IPS-NIHi7 (cell line): ENCODE results near the gene CACNA1H.
"Not testable (repeated sequence)": the region's sequence is repeated elsewhere in the genome, so short reads cannot be mapped to it uniquely, and the experiment has no call there.

ENCODE experiments used
- DNase-seq: peaks from one replicate; pipeline ENCODE4 v3.0.0; 2012; ENCODE audit warnings: mixed read lengths; ENCODE audit errors: extremely low spot score

CACNA1H gene

DNA sequence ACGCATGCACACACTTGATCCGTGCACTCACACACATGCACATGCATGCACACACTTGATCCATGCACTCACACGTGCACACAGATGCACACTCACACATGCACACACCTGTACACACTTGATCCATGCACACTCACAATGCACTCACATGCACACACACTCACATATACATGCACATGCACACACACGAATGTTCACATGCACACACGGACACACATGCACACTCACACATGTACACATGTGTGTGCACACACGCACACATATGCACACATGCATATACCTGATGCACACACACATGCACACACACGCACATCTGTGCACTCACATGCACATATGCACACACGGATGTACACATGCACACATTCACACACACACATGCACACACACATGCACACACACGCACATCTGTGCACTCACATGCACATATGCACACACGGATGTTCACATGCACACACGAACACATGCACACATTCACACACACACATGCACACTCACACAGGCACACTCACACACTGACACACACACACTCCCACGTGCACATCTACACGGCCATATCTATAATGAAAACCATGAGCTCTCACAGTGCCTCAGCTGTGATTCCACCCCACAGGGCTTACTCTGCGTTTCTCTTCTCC is 95.1 kb downstream of the CACNA1H start:
- not testable (repeated sequence) for DNase-seq

GRCh38 chr16:1249031-1249755 is 96.3 kb downstream of the CACNA1H start:
- DNase-seq, result not testable (repeated sequence)

DNA sequence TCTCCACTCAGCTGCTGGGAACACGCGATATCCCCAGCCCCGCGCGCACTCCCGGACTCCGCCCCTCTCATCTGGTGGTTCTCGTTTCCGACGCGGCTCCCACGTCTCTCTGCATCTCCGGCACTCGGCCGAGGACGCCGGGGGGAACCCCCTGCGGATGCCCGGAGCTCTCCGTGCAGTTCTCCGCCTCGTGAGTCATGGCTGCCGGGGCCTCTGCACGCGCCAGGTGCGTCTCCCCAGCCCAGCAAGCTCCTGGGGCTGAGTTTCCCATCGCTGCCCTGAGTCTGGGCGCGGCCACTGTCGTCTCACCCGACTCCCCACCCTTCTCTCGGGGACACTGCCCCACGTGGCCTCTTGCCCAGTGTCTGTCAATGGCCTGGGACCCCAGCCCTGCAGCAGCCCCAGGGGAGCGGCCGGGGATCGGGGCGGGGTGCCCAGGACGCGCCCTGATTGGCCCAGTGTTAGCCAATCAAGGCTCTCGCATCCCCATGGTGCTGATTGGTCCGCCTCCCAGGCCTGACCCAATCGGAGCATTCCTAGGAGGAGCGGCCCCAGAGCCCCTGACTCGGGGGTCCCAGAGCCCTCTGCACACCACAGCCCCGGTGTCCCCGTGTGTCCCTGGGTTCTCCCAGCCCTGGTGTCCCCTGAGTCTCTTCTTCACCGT is 100.9 kb downstream of the CACNA1H start:
- not testable (repeated sequence) for DNase-seq

DNA sequence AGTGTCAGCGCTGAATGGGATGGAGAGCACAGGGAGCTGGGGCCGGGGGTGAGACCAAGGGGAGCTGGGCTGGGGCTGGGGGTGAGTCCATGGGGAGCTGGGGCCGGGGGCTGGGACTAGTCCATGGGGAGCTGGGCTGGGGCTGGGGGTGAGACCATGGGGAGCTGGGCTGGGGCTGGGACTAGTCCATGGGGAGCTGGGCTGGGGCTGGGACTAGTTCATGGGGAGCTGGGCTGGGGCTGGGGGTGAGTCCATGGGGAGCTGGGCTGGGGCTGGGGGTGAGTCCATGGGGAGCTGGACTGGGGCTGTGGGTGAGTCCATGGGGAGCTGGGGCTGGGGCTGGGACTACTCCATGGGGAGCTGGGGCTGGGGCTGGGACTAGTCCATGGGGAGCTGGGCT is 101.9 kb downstream of the CACNA1H start:
- not testable (repeated sequence) for DNase-seq

DNA sequence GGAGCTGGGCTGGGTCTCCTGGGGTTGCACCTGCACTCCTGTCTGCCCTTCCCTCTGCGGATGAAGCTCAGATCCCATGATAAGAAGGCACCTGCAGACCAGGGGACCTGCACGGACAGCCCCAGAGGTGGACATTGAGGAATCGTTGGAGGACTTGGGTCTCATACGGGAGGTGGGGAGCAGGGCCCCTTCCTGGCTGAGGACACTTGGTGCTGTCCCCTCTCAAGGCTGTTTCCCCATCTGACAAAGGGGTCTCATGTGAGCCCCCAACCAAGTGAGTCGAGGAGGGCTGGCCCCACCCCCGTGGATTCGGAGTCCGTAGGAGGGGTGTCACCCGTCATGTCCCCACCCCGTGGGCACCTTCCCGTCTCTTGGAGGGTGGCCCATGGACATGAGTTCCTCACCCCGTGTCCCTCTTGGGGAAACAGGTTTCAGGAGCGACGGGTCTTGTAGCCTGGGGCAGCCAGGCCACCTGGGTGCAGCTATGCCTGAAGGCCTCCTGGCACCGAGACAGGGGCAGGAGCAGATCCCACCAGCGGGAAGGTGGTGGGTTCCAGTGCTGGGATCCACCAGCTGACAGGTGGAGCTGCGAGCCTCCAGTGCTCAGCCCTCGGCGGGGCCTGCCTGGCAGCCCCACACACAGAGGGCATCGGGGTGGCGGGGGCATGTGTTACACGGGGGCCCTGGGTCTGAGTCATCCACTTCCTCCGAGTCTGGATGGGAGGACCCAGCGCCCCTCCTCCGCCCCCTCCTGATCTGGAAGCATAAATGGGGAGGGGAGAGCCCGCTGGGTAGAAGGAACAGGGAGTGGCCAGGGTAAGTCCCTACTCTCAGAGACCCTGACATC is 102.6 kb downstream of the CACNA1H start, which contains the start of gene TPSD1:
Gene TPSD1, plus strand, starts transcription at position 794 of the 847 bp plus-strand sequence. CDS start 212 bp downstream, outside the sequence.
- DNase-seq, result not testable (repeated sequence)

DNA sequence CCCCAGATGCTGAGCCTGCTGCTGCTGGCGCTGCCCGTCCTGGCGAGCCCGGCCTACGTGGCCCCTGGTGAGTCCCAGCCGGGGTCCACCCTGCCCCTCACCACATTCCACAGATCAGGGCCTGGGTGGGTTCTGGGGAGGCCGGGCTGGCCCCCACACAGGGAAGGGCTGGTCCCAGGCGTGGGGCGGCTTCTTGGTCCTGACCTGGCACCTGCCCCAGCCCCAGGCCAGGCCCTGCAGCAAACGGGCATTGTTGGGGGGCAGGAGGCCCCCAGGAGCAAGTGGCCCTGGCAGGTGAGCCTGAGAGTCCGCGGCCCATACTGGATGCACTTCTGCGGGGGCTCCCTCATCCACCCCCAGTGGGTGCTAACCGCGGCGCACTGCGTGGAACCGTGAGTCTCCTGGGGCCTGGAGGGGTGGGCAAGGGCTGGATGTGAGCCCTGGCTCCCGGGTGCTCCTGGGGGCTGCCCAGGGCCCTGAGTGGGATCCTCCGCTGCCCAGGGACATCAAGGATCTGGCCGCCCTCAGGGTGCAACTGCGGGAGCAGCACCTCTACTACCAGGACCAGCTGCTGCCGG is 103.5 kb downstream of the CACNA1H start:
- not testable (repeated sequence) for DNase-seq

DNA sequence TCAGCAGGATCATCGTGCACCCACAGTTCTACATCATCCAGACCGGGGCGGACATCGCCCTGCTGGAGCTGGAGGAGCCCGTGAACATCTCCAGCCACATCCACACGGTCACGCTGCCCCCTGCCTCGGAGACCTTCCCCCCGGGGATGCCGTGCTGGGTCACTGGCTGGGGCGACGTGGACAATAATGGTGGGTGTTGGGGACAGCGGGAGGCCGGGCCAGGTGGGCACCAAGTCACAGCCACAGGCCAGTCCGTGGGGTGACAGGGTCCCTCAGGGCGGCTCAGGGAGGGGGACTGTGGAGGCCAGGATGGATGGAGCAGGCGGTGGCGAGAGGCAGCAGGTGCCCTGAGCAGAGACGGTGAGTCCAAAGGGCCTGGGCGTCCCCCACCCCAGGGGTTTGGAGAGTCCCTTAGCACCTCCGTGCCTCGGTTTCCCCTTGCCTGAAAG is 104.0 kb downstream of the CACNA1H start:
- DNase-seq, result peak; percentile 5

DNA sequence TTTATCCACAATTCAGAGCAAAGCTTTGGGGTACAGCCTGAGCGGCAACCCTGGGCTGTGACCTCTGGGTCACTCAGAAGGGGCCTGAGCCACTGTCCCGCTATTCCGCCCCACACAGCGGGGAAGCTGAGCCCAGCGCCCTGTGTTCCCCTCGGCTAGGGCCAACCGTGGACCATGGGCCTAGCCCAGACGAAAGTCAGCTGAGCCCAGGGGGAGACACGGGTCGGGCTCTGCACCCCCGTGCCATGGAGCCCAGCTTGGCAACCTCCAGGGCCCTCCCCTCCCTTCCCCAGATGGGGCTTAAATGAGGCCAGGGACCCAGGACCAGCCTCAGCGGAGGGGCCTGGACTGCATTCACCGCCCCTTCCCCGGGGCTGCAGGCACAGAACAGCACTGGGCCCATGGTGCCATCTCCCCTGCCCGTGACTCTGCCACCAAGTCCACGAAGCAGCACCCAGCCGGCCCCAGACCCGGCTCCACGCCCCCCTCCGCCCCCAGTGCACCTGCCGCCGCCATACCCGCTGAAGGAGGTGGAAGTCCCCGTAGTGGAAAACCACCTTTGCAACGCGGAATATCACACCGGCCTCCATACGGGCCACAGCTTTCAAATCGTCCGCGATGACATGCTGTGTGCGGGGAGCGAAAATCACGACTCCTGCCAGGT is 104.8 kb downstream of the CACNA1H start:
- peak; percentile 10 for DNase-seq

DNA sequence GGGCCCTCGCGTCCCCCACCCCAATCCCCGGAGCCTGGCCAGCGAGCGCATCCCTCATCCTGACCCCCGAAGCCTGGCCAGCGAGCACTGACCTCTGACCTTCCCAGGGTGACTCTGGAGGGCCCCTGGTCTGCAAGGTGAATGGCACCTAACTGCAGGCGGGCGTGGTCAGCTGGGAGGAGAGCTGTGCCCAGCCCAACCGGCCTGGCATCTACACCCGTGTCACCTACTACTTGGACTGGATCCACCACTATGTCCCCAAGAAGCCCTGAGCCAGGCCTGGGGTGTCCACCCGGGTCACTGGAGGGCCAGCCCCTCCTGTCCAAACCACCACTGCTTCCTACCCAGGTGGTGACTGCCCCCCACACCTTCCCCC is 105.3 kb downstream of the CACNA1H start:
- no peak for DNase-seq

- peak; percentile 27 for DNase-seq
Observed at GRCh38 chr16:1258906-1259759, 106.2 kb downstream of the CACNA1H start.

DNA sequence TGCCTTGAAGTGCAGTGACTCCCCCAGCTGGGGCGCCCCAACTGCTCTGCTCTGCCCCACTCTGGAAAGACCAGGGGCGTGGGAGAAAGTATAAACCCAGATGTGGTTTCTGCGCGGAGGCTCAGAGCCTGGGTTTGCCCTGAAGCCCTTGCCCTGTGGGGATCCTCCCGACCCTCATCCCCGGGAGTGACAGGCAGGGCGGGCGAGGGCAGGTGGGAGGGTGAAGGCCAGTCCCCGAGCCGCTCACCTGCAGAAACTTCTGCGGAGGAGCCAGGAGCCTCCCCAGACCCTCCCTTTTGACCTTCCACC is 106.8 kb downstream of the CACNA1H start:
- no peak for DNase-seq

GRCh38 chr16:1260101-1260680 is 107.3 kb downstream of the CACNA1H start:
- DNase-seq, result no peak

DNA sequence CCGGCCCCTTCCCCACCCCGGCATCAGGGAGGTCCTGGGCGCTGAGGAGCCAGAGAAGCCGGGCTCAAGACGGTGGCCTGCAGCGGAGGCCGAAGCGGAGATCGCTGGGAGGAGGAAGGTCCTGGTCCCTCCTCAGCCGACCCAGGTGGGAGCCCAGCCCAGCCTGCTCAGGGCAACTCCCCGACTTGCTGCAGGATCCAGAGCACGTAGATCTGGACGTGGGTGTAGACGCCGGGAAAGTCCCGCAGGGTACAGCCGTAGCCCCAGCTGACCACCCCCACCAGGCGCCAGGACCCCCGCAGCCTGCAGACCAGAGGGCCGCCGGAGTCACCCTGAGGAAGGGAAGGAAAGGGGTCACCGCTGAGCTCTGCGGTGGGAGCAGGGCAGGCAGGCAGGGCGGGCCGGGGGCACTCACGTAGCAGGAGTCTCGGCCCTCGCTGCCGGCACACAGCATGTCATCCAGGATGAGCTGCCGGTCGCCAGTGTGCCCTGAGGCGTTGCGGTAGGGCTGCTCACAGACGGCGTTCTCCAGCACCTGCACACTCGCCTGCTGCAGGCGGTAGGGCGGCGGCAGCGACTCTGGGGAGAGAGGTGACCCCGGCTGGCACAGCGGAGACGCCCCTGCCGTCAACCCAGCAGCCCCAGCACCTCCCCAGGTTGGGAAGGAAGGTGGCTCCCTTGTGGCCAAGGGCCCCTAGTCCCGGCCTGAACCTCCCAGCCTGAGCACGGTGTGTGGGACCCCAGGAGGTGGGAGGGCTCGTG is 108.4 kb downstream of the CACNA1H start:
- DNase-seq, result no peak

- no peak for DNase-seq
Observed at GRCh38 chr16:1262210-1262845, 109.4 kb downstream of the CACNA1H start.

DNA sequence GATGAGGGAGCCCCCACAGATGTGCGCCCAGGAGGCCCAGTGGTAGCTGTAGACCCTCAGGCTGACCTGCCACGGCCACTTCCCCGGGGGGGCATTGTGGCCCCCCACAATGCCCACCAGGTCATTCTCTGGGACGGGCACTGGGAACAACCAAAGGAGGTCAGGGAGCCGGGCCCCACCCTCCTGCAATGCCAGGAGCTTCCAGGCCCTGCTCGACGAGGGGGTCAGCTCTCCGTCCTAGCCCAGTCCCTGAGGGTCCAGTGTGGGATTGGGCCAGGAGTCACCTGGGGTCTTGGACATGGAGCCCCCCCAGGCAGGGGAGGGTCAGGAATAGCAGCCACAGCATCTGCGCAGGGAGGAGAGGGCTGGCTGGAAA is 109.9 kb downstream of the CACNA1H start:
- DNase-seq, result no peak

DNA sequence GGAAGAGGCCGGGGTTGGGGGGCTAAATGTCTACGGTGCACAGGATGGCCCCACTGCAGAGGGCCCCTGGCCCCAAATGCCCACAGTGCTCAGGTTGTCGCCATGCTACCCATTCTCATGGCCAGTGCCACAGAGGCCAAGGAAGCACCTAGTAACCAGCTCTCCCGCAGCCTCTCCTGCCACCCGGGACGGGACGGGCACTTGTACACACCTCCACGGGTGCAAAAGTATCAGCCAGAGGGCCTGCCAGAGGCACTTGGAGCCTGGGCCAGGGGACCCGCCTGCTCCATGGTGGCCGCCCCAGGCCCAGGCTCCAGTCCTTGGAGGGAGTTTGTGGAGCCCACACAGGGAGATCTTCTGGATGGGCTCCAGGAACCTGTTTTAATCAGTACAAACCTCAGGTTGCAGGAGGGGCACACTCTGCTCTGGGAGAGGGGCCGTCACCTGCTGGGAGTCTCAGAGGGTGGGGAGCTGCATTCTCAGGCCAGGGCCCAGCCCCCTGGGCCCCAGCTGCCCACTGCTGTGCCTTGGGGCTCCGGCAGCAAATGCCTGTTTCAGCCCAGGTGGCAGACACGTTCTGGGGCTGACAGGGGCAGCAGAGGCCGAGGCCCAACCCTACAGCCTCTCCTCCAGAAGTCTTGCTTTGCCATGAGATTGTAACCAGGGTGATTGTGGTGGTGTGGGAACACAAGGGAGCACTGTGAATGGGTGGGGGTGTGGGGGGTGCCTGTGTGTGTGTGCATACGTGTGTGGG is 110.9 kb downstream of the CACNA1H start:
- DNase-seq, result no peak

GRCh38 chr16:1264345-1265089 is 111.6 kb downstream of the CACNA1H start:
- DNase-seq, result no peak
